Measurements from ENCODE around the gene SHC4.
"Not testable (repeated sequence)": the region's sequence is repeated elsewhere in the genome, so short reads cannot be mapped to it uniquely, and the experiment has no call there.

Gene SHC4

DNA sequence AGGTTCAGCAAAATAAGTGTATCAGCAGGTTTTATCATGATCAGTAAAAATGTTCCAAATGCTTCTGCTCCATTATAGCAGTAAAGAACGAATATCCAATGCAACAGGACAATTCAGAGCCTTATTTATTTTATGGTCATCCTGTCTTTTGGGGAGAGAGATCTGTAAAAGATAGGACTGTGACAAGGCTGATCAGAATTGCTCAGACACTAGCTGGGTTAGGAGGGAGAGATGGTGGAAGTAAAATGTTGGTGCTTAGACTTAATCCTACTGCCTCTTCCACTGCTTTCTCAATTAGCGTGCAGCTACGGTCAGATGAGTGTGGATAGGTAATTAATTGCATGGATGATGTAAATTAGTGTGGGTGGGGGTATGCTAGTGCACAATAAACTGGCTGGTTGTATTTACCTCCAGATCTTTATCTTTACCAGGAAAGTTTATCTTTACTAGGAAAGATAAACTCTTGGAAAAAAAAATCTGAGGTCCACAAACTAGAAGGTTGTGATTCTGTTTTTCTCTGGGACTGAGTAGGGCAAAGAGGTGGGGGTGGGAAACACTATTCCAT, 83.6 kb downstream of the SHC4 start:
- DNase-seq (ENCODE audit: low spot score): no peak

DNA sequence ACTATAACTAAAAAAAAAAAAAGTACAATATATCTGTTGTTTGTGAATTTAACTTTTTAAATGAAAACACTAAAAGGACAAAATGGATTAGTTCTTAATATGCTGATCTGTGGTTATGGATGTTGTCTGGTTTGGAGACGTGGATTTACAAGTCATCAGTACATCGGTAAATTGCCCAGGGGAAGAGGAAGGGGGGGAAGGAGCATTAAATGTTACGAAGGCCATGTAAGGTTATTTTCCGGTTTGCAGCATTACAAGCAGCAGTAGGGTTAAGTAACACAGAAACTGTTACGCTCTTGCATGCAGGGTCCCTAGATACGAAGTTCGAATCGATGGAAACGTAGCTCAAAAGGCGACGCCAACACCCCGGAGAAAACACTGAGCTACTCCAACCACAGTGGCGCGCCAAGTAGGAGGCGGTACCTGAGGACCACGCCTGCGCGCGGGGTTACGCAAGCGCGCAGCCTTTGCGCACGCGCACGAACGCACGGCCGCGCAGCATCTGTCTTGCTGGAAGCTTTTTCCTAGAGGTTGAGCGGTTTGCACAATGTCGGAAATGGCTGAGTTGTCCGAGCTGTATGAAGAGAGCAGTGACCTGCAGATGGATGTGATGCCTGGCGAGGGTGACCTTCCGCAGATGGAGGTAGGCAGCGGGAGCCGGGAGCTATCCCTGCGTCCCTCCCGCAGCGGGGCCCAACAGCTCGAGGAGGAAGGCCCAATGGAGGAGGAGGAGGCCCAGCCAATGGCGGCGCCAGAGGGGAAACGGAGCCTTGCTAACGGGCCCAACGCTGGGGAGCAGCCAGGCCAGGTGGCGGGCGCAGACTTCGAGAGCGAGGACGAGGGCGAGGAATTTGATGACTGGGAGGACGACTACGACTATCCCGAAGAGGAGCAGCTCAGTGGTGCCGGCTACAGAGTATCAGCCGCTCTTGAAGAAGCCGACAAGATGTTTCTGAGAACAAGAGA, 85.8 kb downstream of the SHC4 start, which contains the start of gene EID1:
Gene EID1, plus strand, starts transcription at position 505 of the 966 bp plus-strand sequence. Its CDS starts 43 bp downstream, at position 548.
- DNase-seq (ENCODE audit: low spot score): peak; percentile 93

DNA sequence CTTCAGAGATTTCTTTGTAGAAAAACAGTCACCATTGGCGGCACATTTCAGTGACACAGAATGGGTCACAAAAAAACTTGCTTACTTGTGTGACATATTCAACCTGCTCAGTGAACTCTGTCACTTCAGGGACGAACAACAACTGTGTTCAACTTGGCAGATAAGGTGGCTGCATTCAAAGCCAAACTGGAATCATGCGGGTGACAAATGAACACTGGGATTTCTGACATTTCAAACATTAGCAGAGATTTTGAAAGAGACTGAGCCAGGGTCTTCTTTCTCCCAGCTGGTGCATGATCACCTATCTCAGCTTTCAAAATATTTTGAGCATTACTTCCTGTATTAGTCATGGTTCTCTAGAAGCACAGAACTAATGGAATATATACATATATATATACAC, 87.7 kb downstream of the SHC4 start:
- no peak for DNase-seq (ENCODE audit: low spot score)

DNA sequence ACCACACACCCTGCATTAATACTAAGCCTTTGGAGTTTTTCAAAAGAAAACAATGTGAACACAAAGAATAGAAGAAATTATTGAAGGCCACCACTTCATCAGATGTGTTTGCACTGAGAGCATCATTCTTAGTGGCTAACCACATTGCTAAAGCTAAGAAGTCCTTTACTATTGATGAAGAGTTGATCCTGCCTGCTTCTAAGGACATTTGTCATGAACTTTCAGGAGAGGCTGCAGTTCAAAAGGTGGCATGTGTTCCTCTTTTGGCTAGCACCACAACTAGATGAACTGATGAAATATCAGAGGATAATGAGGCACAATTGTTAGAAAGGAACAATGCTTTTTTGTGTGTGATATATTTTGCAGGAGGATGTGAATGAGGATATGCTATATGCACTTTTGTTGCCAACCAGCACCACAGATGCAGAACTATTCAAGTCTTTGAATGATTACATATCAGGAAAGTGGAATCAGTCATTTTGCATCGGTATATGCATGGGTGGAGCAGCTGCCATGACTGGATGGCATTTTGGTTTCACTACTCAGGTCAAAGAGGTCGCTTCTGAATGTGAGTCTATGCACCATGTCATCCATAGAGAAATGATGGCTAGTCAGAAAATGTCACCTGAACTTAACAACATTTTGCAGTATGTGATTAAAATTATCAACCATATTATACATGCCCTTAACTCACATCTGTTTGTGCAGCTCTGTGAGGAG, 88.3 kb downstream of the SHC4 start:
- DNase-seq (ENCODE audit: low spot score): peak; percentile 75

DNA sequence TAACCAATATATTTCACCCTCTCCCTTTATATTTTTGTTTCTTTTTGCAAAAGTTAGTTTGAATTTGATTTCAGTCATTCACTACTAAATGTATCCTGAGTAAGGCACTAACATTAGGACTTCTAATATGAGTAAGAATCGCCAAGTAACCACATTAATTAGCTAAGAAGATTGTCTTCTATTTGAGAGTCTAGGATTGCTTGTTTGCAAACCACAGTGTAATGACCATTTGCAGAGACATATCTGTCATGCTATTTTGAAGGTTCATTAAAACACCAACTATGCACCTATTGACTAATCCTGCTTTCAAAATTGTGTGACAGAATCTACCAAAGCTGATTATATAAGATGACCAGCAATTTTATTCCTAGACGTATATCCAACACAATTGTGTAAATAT, 91.1 kb downstream of the SHC4 start:
- no peak for DNase-seq (ENCODE audit: low spot score)

DNA sequence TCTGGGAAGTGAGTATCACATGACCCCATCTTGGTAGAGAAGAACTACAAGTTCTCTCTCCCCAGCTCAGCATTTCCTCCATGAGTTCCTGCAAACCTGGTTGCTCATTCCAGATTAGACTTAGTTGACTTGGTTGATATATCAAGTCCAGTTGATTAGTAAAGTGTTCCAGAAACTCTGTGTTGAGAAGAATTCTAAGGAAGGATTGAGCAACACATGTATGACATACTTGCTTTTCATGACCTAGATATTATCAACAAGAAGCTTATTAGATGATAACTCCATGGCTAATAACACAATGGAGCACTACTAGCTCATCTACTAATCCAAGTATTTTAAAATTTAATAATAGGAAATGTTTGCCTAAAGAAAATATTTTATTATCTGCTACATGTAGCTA, 92.2 kb downstream of the SHC4 start:
- DNase-seq (ENCODE audit: low spot score): no peak

DNA sequence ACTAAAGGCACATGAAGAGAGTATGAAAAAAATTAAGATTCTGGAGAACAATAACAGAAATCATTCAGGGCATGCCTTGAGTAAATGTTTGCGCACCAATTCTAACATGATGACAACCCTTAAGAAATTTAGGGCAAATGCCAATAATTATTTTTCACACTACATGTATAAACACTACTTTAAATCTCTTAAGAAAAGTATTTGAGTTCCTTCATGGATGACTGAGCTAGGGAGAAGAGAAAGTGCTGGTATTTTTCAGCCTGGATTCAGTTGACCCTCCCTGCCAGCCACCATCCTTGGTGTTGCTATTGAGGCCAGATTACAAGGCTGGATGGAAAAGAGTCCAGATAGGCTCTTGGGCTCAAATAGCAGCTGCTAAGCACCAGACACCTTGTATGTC, 93.8 kb downstream of the SHC4 start:
- no peak for DNase-seq (ENCODE audit: low spot score)

DNA sequence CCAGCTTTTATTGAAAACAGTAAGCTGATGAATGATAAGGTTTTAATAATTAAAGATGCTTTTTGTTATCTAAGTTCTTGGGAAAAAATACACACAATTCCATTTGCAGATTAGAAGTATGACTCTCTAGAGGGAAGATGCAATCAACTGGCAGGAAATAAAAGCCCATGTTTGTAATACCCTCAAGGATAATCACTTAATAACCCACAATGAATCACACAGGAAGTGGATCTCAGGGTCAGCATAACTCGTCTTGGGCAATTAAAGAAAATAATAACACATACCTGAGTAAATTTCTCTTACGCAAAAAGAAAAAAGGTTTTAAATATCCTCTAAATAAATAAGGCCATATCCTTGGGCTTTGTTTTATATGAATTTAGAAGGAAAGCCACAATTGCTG, 95.2 kb downstream of the SHC4 start:
- DNase-seq (ENCODE audit: low spot score): no peak

DNA sequence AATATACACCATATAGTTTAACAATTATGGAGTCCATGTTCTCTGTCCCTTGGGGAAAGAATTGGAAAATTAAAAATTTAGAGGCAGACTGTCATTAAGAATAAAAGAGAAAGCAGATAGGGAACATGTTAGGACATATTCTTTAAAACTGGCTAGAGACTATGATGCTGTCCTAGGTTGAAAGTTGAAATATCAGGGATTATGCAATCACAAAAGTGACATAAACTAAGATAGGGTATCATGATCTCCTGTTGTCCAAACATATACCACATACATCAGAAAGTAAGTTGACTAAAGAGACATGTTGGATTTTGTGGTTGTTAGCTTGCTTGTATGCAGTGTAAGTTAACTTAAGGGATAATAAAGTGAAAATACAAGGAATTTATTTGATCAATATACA, 95.7 kb downstream of the SHC4 start:
- no peak for DNase-seq (ENCODE audit: low spot score)

DNA sequence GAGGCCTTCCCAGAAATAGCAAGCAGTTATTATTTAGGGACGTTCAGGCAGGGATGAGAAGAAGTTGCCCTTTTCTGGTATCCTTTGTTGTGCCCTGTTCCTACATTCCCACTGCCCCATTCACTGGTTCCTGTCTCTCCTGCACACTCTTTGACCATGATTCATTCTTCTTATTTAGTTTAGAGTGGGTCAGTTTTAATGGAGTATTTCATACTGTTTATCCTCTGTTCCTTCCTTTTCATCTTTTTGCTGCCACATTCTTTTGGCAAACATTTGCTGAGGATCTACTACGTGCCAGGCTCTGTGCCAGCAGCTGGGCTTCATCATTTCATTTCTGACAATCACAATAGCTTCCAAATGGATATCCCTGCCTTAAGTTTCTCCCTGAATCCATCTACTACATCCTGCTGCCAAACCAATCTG, 97.6 kb downstream of the SHC4 start:
- no peak for DNase-seq (ENCODE audit: low spot score)

DNA sequence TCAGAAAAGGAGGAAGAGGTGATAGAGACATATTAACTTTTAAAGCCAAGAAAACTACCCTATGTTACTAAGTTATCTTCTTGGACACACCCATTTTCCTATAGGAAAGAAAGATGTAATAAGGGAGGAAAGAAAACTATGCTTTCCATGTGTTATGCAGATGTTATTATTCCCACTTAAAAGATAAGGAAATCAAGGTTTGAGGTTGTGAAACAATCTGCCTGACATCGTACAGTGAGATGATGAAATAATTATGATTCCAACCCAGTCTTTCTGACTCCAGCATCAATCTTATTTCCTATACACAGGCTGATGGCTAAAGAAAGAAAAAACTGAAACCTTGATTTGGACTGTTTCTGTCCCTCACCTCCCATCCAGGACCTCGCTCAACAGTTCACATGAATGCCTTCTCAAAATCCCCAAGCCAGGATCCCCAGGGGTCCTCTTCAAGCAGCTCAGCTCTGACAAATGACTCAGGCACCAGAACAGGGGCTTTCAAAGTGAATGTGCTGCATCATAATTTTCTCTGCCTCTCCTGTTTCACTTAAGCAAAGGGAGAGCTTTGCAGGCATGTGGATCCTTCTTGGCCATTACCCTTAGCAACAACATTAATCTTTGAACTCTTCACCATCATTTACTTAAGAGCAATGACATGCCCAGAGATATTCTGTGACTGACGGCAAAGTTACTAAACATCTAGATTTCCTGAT, 98.2 kb downstream of the SHC4 start:
- no peak for DNase-seq (ENCODE audit: low spot score)

DNA sequence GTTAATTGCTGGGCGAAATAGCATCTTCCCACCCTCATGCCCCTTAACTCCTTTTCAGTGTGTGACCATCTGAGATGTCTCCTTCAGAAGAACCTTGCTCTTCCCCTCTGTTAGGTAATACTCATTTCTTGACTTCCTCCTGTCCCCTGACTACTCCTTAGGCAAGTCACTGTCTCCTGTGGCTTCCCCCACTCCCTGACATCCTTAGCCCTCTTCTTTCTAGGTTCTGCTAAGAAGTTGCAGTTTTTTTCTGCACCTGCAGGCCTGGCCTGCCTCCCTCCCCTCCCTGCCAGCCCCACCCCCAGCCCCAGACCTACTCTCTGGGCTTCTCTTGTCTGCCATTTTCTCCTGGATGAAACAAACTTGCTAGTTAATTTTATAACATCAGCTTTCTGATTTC, 101.0 kb downstream of the SHC4 start:
- DNase-seq (ENCODE audit: low spot score): no peak

DNA sequence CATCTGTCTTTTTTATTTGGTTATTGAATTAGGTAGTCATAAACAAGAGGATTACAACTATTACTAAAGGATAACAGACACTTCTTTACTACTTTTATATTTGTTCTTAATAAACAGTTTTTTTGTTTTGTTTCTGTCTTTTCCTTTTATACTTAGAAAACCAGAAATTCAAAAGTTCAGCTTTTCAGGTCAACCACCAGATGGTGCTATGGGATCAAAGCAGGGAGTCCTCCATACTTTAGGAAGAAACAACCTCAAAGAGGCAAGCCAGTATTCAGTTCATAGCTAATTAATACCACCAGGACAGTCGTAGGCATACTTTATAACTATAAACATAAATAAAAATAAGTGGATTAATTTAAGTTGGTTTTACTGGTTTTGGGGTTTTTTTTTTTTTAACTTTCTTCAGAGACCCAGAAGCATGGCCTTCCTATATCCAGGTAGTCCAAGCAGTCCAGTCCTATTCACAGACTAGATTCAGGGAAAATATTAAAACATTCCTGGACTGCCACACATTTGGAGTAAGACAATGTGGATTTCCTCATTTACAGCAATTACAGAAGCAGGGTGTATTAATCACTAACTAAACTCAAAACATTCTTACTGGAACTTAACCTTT, 101.8 kb downstream of the SHC4 start:
- DNase-seq (ENCODE audit: low spot score): peak; percentile 87

DNA sequence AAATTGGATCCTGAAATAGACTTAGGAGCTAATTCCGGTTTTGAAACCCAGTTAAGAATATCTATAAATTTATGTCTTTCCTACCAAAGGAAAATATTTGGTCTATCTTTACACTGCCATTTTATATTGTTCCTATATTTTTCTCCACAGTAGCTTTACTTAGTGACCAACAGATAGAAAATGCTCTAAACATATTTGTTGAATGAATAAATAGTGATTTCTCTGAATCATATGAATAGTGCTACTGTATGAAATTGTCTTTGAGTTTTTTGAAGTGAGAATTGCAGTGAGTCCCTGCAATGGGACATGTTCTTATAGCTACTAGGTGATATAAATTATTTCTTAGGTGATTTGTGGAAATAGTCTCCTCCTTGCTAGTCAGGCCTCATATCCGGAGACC, 104.3 kb downstream of the SHC4 start:
- no peak for DNase-seq (ENCODE audit: low spot score)

DNA sequence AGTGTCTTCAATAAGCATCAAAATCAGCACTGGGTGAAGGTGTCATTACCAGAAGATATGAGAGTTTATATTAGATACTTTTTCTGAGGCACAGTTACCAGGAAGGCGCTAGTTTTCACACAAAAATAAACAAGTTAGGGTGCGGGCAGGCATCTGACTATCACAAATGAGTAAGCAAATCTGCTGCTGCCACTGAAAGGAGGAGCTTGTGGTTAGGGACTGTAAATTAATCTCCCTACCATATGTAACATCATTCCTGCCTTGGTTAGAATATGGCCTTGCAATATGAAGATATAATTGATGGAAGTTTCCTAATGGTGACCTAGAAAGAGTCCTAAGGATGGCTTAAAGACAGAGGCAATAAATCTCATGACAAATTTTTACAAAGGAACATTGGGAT, 105.3 kb downstream of the SHC4 start:
- DNase-seq (ENCODE audit: low spot score): no peak

DNA sequence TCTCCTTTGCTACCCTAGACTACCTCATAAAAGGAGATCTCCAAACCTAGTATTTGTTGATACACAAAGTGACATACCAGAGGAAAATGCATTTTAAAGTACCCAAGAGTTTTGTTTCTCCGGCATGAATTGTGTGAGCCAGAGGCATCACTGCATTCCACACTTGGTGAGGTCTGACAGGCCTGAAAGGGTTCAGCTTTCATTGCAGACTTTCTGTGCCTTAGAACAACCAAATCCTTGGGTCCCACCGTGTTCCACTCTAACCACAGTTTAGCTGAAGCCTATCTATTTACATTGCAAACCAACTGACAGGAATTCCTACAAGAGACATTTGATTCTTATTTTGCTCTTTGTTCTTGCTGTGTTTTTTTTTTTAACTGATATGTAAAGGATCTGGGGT, 106.8 kb downstream of the SHC4 start:
- DNase-seq (ENCODE audit: low spot score): no peak

DNA sequence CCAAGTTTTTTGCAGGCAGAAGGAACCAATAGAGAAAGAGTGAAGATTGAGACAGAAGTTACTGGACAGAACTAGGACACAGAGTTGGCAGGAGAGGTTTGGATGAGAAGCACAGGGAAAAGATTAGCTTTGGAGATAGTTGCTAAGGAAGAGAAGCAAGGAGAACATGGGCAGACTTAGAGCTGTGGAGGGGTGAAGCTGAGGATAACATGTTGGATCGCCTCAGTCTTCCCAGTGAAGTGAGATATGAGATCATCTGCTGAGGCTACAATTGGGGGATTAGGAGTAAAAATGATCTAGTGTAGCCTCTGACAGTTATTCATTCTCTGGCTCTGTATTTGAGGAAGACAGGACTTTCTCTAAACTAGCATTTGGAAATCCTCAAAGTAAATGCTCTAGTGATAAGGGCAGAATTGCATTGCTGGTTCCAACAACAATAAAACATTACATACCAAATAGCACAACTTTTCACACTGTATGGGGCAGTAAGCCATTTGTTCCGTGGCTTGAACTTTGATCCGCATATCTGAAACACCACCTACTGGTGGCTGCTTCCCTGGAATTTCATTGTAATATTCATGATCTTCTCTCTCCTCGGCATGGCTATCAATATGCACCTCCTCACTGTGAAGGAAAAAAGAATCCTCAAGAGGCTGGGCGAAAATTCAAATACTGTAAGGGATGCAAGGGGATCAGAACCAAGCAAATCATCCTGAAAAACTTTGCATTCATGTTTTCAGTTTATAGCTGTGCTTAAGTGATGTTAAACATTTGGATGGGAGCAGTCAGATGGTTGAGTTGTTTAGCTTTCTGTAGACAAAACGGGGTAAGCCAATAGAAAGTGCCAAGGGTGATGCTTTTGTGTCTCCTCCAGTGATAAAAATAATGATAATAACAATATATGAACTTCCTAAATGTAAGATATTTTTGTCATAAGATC, 107.9 kb downstream of the SHC4 start:
- DNase-seq (ENCODE audit: low spot score): peak; percentile 34

DNA sequence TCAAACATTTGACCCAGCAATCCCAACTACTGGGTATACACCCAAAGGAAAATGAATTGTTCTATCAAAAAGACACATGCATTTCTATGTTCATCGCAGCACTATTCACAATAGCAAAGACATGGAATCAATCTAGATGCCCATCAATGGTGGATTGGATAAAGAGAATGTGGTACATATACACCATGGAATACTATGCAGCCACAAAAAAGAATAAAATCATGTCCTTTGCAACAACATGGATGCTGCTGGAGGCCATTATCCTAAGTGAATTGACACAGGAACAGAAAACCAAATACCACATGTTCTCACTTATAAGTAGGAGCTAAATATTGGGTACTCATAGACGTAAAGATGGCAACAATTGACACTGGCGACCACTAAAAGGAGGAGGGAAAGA, 109.3 kb downstream of the SHC4 start:
- DNase-seq (ENCODE audit: low spot score): not testable (repeated sequence)

DNA sequence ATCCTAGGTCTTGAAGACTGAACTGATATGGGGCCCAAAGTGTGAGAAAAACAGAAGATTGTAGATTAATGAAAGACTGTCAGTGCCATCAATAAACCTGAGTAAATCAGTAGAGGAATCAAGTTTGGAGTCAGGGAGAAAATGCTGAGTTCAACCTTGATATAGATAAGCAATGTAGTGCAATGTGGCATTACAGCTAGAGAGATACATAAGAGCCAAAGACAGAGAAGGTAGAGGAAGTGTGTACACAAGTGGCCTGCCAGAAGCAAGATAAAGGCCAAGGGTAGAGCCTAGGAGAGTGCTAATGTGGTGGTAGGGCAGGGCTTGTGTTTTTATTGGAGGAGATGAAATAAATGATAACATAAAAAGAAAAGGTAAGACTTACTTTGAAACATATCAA, 111.8 kb downstream of the SHC4 start:
- DNase-seq (ENCODE audit: low spot score): no peak

DNA sequence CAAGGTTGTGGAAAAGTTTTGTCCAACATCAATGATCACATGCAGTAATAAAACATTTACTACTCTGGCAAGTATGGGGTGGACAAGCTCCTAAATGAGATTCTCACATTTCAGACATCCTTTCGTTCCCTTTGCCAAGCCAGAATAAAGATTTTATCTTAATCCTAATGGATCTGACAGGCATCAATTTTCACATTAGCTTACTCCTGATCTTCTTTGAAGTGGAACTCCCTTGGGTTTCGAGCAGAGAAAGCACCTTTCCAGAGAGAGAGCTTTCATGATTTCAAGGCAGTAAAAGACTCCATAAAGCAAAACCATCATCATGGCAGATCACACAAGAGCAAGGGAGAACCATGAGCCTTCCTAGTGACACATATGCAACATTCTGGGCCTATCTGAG, 113.1 kb downstream of the SHC4 start:
- no peak for DNase-seq (ENCODE audit: low spot score)

DNA sequence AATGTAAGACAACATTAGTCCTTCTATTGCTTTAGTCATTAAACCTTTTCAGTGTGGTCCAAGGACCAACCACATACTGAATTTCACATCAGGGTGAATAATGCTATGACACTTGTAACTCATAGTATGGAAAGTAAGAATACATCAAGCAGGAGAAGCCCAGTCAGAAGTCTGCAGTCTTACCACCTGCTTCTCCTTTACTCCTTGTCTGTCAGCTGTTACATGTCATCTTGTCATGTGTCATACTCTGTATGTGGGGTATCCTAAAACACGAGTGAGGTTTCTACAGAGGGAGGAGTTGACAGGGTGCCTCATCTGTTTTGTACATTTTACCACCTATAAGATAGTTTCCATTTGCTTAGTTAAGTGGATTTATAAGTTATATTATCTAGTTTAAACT, 118.6 kb downstream of the SHC4 start:
- DNase-seq (ENCODE audit: low spot score): no peak
